ENCODE measurements around the gene ELP1. TPM values are rescaled to one million over a fixed set of nuclear protein-coding genes. Genes with fewer than 3 reads are reported as not detected.

The ELP1 gene
- polyA plus RNA-seq, 2 of the 4 experiments (the other 2 are of a cell fraction): 25.4 to 35.8 TPM

DNA sequence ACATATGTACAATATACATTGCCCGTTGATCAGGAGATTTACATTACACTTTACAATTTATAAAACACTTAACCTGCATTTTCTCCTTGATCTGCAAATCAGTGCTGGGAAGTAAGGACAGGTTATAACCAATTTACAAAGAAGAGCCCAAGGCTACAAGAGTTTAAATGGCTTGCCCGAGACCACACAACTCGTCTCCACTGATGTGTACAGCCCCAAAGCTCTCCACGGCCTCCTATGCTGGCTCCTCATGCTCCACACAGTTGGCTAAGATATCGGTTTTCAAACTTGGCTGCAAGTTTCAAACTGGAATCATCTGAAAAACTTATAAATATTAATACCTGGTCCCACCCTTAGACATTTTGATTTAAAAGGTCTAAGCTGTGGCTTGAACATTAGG lies 88.4 kb downstream of the ELP1 start:
- CTCF ChIA-PET: no interaction called here

DNA sequence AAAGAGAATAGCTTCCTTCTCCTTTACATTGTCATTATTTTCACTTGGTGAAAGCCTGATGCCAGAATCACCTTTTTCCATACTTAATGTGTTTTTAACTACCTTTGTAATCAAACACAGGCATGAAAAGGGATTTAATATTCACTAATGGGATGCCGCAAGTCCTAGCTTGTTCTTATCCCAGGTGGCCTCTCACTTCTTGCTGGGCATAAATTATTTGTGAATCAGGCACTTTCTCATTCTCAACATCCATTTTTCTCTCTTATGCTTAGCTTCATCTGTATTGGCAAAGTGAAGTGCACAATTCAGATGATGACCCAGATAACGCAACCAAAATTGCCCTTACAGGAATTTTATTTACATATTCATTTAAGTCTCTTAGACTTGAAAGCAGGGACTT lies 89.1 kb downstream of the ELP1 start:
- Histone ChIP-seq H3K4me3 (no peak overlapping the region), H3K9me3 (no peaks in the 10 kb centered on the region), H3K27ac (no peak overlapping the region), H3K4me2 (no peak overlapping the region), H3K4me1 (no peaks in the 10 kb centered on the region)
- DNase-seq (ENCODE audit: low read depth in 1 of 2, low spot score in 1 of 2): no peak
- no peak for FAIRE-seq
- ChIA-PET POLR2A (no interaction called here), CTCF (interaction anchor here (0.8 kb wide), 1 partner anchor 9 kb away, joined by 3 read pairs; no protein-coding TSS in a partner anchor)
- no peak for ATAC-seq
- TF ChIP-seq MAZ (IDR thresholded peaks at IDR 0.05; ENCODE audit: borderline replicate concordance, low read depth, low read length): no peak
- TF ChIP-seq, protein P1, sequence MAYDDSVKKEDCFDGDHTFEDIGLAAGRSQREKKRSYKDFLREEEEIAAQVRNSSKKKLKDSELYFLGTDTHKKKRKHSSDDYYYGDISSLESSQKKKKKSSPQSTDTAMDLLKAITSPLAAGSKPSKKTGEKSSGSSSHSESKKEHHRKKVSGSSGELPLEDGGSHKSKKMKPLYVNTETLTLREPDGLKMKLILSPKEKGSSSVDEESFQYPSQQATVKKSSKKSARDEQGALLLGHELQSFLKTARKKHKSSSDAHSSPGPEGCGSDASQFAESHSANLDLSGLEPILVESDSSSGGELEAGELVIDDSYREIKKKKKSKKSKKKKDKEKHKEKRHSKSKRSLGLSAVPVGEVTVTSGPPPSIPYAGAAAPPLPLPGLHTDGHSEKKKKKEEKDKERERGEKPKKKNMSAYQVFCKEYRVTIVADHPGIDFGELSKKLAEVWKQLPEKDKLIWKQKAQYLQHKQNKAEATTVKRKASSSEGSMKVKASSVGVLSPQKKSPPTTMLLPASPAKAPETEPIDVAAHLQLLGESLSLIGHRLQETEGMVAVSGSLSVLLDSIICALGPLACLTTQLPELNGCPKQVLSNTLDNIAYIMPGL (CRISPR knock-in tag; IDR thresholded peaks at IDR 0.05; ENCODE audit: borderline replicate concordance): no peak
- no peak for TF ChIP-seq GATA3 (IDR thresholded peaks at IDR 0.05; ENCODE audit: borderline replicate concordance)
- no peak for TF ChIP-seq SMC3 (IDR thresholded peaks at IDR 0.05)
- TF ChIP-seq EHMT2 (IDR thresholded peaks at IDR 0.05; ENCODE audit: low read depth): no peak
- no peak for TF ChIP-seq HOXA7 (CRISPR knock-in tag; IDR thresholded peaks at IDR 0.05)
- no peak for TF ChIP-seq JUNB (IDR thresholded peaks at IDR 0.05)
- TF ChIP-seq CEBPB (IDR thresholded peaks at IDR 0.05): no peak
- no peak for TF ChIP-seq RFX5 (IDR thresholded peaks at IDR 0.05)
- TF ChIP-seq ZC3H11A (IDR thresholded peaks at IDR 0.05): no peak
- TF ChIP-seq, protein P2, sequence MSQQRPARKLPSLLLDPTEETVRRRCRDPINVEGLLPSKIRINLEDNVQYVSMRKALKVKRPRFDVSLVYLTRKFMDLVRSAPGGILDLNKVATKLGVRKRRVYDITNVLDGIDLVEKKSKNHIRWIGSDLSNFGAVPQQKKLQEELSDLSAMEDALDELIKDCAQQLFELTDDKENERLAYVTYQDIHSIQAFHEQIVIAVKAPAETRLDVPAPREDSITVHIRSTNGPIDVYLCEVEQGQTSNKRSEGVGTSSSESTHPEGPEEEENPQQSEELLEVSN (IDR thresholded peaks at IDR 0.05; ENCODE audit: borderline replicate concordance, low read depth): no peak
- TF ChIP-seq EP300 (IDR thresholded peaks at IDR 0.05): no peak
- TF ChIP-seq PHF8 (IDR thresholded peaks at IDR 0.05; ENCODE audit: borderline replicate concordance, low read depth): no peak
- 84% methylated on average over 2 of the region's 2 CpGs for WGBS (ENCODE audit: missing lambda C conversion rate)

More for the DNA sequence above, 88.4 kb downstream of the ELP1 start:
- FAIRE-seq (no peak), DNase-seq (ENCODE audit: low read depth in 1 of 2, low spot score in 1 of 2) (no peak), ATAC-seq (no peak)
- 51% methylated on average over 5 of the region's 5 CpGs for WGBS (ENCODE audit: missing lambda C conversion rate)
- POLR2A ChIA-PET: no interaction called here
- TF ChIP-seq NR3C1 (IDR thresholded peaks at IDR 0.05): no peak
- TF ChIP-seq, protein P3, sequence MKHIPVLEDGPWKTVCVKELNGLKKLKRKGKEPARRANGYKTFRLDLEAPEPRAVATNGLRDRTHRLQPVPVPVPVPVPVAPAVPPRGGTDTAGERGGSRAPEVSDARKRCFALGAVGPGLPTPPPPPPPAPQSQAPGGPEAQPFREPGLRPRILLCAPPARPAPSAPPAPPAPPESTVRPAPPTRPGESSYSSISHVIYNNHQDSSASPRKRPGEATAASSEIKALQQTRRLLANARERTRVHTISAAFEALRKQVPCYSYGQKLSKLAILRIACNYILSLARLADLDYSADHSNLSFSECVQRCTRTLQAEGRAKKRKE (CRISPR knock-in tag; IDR thresholded peaks at IDR 0.05; ENCODE audit: low read depth): no peak
- TF ChIP-seq RFX5 (IDR thresholded peaks at IDR 0.05): no peak
- no peak overlapping the region for H3K27ac ChIP-seq
- no peaks in the 10 kb centered on the region for H3K9me3 ChIP-seq
- H3K4me1 ChIP-seq: no peaks in the 10 kb centered on the region
- no peak overlapping the region for H3K4me2 ChIP-seq
- H3K4me3 ChIP-seq: no peak overlapping the region

DNA sequence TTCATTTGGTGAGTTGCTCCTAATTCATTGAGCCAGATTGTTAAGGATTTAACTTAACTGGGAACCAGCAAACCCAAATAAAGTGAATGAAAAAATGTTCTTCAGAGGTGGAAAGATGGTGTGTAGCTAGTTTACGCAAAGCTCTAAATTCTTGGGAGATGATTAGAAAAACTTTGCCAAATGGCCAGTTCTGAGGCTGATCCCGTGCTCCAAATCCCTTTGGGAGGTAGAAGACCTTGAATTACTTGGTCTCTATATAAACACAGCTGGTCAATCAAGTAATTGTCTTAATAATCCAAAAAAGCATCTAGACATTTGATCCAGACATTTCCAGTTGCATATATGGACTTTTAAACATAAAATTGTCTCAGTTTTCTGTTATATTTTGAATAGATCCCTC lies 89.5 kb downstream of the ELP1 start:
- no peak for TF ChIP-seq HOXB13 (CRISPR knock-in tag; IDR thresholded peaks at IDR 0.05; ENCODE audit: low read depth)
- TF ChIP-seq JUNB (IDR thresholded peaks at IDR 0.05): no peak
- no peak for TF ChIP-seq RNF2 (IDR thresholded peaks at IDR 0.05; ENCODE audit: borderline replicate concordance, low read depth)
- no peak for TF ChIP-seq PHF8 (IDR thresholded peaks at IDR 0.05; ENCODE audit: borderline replicate concordance, low read depth)
- no peak for TF ChIP-seq NR3C1 (IDR thresholded peaks at IDR 0.05)
- Histone ChIP-seq H3K9me3 (no peaks in the 10 kb centered on the region), H3K4me2 (no peak overlapping the region), H3K4me1 (no peaks in the 10 kb centered on the region), H3K4me3 (no peak overlapping the region), H3K27ac (no peak overlapping the region)
- WGBS (ENCODE audit: missing lambda C conversion rate): 50% methylated on average over 2 of the region's 2 CpGs
- ChIA-PET CTCF (interaction anchor here (0.8 to 1.5 kb wide), 2 partner anchors 9 to 113 kb away, joined by 3 read pairs; no protein-coding TSS in a partner anchor), POLR2A (no interaction called here)
- ATAC-seq: no peak
- DNase-seq (ENCODE audit: low read depth in 1 of 2, low spot score in 1 of 2): no peak
- no peak for FAIRE-seq
